Mammary epithelial cell (primary cell): ENCODE results near the gene PYCR2.

Experiments
- CTCF ChIP-seq, 2 donors: IDR thresholded peaks in 1 of 2; conservative IDR thresholded peaks in 1 of 2; 2 replicates each; pipeline ENCODE4 v1.5.1; 2011 to 2012; ENCODE audit warnings: inconsistent platforms in 2 of 2, low read length in 2 of 2, mild to moderate bottlenecking in 2 of 2, control low read depth in 1 of 2, low read depth in 1 of 2; ENCODE audit not compliant: insufficient read depth in 1 of 2; ENCODE audit errors: extremely low read depth in 1 of 2
- EZH2 ChIP-seq: IDR thresholded peaks from 2 replicates; pipeline ENCODE4 v1.6.1; 2012; ENCODE audit warnings: low read length, inconsistent platforms, borderline replicate concordance

- no peak for TF ChIP-seq CTCF (conservative IDR thresholded peaks at IDR 0.05 in 1 of 2, IDR thresholded peaks at IDR 0.05 in 1 of 2; ENCODE audit: extremely low read depth in 1 of 2, insufficient read depth in 1 of 2, low read depth in 1 of 2, low read length in 2 of 2)
- no peak for TF ChIP-seq EZH2
Measured at GRCh38 chr1:225888898-225889601, 35.0 kb downstream of the PYCR2 start, which contains the start of gene LEFTY1.
